T follicular helper cell (primary cell): Measurements from ENCODE around the gene GRM4.
"Not testable (repeated sequence)": the region's sequence is repeated elsewhere in the genome, so short reads cannot be mapped to it uniquely, and the experiment has no call there.

Experiments used
- DNase-seq: peaks from one replicate; pipeline ENCODE4 v3.0.0-alpha.2; 2020; ENCODE audit warnings: low read depth

Gene GRM4

DNA sequence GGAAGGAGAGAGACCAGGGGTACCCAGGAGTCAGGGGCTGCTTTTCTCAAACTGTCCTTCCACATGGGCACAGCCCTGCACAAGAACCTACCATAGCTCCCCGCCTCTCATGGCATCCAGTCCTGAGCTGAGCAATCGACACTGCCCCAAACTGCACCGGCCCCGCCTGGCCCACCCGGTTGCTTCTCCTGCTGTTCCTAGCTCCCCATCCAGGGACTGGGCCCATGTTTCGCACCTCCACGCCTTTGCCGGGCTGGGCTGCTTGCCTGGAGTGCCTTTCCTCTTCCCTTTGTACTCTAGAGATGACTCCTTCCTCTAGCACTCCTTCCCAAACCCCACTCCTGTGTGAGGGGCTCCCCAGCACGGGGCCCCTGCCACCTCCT is 123.0 kb downstream of the GRM4 start:
- DNase-seq: no peak

DNA sequence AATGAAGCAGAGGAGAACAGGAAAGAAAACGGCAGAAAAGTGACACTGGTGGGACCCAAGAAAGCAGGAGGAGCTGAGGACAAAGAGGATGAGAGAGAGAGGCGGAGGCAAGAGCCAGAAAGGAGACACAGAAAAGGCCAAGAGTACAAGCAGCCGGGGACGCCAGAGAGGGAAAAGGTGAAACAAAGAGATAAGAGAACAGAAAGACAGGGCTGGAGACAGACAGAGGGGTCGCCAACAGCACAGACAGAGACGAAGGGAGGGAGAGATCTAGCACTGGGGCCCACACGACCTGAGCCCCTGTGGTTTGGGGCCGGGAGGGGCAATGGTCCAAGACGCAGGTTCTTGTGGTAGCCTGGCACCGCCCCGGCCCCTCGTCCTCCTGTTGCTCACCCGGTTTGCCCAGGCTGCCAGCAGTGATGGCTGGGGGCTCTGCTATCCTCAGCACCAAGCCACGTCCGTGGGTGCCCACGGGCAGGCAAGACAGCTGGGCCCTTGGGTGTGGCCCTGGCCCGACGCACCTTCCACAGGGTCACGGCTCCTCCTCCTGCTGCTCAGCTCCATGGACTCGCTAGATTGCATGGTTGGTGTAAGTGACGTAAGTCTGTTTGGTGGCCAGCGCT is 123.5 kb downstream of the GRM4 start:
- DNase-seq: no peak

DNA sequence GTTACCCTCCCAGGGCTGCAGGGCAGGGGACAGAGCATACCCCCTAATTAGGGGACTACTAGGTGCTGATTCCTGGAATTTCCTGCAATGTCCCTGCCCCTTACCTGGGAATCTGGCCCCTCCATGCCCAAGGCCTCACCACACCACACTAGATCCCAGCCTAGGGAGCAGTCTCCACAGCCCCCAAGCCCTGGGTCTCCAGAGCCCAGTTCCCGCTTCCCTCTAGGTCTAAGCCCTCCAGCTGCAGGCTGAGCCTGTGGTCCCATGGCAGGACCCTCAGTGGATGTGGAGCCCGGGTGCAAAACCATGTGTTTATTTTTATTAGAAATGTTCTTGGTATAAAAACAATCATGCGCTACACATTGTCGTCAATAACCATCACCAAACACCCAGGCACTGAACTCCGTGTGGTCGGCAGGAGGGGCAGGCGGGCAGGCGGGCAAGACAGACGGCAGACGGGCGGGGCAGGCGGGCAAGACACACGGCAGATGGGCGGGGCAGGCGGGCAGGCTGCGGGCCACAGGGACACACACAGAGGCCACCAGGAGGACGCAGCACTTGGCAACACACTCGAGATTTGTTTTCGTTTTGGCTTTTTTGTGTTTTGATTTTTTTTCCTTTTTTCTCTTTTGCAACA is 124.2 kb downstream of the GRM4 start:
- no peak for DNase-seq

GRCh38 chr6:34020807-34021553 is 124.9 kb downstream of the GRM4 start:
- DNase-seq: no peak

- DNase-seq: no peak
These were observed 125.6 kb downstream of the GRM4 start for GRCh38 chr6:34020278-34020677.

GRCh38 chr6:34018961-34019606 is 126.8 kb downstream of the GRM4 start:
- DNase-seq: no peak

GRCh38 chr6:34018026-34018425 is 127.9 kb downstream of the GRM4 start:
- DNase-seq: no peak

DNA sequence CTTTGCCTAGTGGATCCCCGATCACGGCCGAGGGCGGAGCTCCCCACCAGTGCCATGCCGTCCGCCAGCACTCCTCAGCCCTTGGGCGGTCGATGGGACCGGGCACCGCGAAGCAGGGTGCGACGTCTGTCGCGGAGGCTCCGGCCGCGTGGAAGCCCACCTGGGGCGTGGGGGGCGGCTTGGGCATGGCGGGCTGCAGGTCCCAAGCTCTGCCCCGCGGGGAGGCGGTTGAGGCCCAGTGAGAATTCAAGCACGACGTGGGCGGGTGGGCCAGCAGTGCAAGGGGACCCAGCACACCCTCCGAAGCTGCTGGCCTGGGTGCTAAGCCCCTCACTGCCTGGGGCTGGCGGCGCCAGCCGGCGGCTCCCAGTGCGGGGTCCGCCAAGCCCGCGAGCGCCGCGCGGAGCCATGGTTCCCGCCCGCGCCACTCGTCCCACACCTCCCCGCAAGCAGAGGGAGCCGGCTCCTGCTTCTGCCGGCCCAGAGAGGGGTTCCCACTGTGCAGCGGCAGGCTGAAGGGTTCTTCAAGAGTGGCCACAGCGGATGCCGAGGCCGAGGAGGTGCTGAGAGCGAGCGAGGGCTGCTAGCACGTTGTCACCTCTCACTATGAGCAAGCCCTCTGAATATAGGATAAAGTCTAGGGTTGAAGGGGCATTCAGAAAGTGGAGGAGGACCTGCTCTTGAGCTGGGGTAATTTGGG is 128.6 kb downstream of the GRM4 start:
- DNase-seq: no peak

GRCh38 chr6:34016573-34016972 is 129.3 kb downstream of the GRM4 start:
- not testable (repeated sequence) for DNase-seq

- no peak for DNase-seq
These were observed 130.3 kb downstream of the GRM4 start for GRCh38 chr6:34015586-34015985.

GRCh38 chr6:34011264-34011663 is 134.6 kb downstream of the GRM4 start:
- DNase-seq: no peak

DNA sequence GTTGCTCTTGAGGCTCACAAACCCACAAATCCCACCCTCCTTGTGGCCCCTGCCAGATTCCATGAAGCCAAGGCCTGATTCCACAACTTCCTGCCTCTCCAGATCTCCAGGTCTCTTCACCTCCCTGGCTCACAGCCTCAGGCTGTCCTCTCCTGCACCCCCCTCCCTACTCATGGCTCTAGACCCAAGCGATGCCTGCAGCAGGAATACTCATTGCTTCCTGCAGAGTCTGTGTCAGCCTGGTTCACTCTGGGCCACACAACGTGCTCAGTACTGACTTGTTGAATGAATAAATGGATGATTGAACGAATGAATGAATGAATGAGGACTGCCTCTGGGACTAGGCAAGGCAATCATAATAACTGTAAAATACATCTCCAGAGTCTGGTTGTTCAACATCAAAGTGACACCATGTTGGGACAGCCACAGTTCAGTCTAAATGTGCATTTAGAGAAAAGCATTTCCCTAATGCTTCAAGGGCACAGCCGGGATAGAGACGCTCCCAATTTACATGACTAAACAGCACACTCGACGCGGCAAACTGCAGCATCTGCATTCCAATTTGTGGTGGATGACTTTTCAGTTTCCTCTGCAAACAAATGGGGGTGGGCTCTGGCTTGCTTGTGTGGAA is 139.9 kb downstream of the GRM4 start:
- DNase-seq: no peak

DNA sequence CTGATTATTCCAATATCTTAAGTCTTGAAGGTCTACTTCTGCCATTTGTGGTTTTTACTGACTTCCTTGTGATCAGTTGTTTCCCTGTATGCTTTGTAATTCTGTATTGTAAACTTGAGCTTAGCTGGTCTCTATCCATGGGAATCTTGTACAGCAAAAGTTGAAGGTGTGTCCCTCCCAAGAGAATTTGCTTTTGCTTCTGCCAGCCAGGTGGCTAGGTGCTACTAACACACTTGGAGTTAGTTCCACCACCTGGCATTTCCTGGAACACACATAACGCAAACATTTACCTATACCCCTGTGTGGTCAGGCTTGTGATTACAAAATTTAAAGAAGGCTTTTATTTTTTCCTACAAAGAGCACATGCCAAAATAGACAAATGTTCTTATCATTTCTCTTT is 141.2 kb downstream of the GRM4 start:
- DNase-seq: no peak

DNA sequence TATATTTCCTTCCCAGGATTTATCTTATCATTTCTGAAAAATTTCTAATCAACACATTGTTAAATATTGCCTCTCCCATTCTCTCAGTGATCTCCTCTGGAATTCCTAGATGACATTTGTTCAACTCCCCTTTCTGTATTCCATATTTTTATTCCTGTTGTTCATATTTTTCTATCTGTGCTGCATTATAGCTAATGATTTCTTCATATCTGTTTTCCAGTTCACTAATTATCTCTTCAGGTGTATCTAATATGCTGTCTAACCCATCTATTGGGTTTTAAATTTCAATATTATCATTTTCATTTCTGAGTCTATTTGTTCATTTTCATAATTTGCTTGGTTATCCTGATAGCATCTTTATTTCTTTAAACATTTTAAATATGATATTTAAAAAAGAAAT is 141.9 kb downstream of the GRM4 start:
- DNase-seq: no peak

DNA sequence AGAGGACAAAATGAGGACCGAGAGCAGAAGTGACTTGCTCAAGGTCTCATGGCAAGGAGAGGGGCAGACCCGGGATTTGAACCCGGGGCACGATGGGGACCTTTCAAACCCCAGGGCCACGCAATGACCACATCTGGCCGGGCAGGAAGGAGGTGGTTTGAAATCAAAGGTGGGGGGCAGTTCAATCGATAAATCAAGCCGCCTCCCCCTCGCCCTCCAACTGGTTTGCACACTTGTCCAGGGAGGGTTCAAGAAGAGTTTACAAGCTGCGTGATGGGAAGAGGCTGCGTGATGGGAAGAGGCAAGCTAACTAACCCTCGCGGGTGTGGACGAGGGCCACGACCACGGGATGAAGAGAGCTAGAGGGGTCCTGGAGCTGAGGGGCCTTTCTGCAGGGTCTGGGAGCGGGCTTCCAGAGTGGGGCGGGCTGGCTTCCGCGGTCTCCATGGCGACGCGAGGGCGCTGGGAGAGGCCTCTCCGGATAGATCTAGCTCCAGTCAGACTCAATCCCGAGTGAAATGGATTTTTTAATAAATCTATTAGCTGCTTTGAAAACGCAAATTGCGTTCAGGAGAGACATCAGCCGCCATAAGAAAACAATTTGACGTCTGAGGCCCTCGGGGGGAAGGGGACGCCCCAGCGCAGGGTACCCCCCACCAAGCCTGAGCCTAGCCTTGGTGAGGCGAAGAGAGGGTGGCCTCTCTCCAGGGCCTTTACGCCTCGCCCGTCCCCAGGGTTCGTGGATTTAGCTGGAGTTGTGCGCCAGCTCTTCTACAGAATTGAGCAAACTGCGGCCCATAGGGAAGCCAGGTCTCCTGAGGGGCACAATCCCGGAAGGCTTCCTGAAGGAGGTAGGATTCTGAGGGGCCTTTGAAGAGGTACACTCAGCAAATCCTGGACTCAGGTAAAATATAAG is 143.9 kb downstream of the GRM4 start:
- no peak for DNase-seq

DNA sequence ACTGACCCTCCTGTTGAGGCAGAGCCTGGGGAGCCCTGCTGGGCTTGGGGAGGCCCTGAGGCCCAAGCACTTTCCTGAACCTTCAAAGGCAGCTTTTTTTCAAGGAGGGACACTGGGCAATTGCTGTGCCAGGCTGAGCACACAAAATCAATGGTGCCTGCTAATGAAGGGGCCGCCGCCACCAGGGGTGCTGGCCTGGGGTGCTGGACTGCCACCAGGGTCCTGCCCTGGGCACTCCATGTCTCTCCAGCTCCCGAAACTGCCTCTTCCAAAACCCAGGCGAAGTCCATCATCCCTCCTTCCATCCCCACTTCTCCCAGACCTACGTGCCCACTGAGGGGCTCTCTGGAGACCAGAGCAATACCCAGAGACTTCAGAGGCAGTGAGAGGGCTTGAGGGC is 145.6 kb downstream of the GRM4 start:
- DNase-seq: no peak

DNA sequence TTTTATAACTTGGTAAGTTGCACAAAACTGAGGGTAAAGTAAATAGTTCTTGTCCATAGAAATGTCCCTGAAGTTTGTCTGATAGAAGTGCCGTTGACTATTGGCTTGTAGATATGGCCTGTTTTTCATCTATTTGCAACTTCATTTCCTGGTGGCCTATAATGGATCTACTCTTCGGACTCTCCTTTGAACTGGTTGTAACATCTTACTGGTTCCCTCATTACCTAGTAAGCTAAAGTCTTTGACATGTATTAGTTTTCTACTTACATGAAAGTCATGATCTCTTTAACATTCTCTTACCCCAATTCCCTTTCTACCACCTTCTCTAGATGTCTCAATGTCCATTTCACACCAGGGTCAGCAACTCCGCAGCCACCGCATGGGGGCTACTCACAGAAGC is 146.3 kb downstream of the GRM4 start:
- no peak for DNase-seq

DNA sequence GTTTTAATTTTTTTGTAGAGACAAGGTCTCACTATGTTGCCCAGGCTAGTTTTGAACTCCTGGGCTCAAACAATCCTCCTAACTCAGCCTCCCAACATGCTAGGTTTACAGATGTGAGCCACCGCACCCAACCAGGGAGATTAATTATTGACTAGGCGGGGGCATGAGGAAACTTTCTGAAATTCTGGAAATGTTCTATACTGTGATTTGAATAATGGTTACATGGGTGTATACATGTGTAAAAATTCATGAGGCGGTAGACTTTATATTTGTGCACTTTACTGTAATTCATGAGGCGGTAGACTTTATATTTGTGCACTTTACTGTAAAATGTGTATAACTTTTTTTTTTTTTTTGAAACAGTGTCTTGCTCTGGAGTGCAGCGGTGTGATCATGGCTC is 147.2 kb downstream of the GRM4 start:
- no peak for DNase-seq

GRCh38 chr6:33997265-33997664 is 148.6 kb downstream of the GRM4 start:
- DNase-seq: no peak

DNA sequence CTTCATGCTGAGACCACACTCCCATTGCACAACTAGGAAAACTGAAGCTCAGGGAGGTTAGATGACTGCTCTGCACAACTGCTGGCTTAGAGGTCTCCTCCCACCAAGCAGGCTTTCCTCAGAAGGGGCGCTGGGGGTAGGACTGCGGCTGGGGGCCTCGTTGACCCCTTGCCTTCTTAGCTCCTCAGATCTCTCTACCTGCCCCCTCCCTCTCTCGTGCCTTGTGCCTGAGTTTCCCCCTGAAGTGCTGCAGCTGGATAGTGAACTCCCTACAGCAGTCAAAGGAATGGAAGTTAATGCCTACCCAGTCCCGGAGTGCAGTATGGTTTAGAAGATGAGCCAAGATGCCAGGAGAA is 149.8 kb downstream of the GRM4 start:
- DNase-seq: no peak
